HEK293 (cell line): ENCODE results near the gene RAP1B.

ENCODE experiments used
- HOXA7 ChIP-seq: sonication (generic); formaldehyde crosslinking; IDR thresholded peaks from 2 replicates; pipeline ENCODE4 v1.8.1; 2022; ENCODE audit warnings: missing genetic modification reagents, borderline replicate concordance
- KLF1 ChIP-seq: fragments of 450-650 bp; formaldehyde crosslinking; IDR thresholded peaks from 2 replicates; pipeline ENCODE4 v1.5.1; 2016; ENCODE audit warnings: missing biosample characterization, missing genetic modification characterization
- ZFP41 ChIP-seq: fragments of 450-650 bp; formaldehyde crosslinking; IDR thresholded peaks from 2 replicates; pipeline ENCODE4 v1.5.1; 2016; ENCODE audit warnings: missing biosample characterization, missing genetic modification characterization, borderline replicate concordance
- ZNF140 ChIP-seq: fragments of 450-650 bp; formaldehyde crosslinking; IDR thresholded peaks from 2 replicates; pipeline ENCODE4 v1.5.1; 2016; ENCODE audit warnings: missing biosample characterization, missing genetic modification characterization
- ZNF24 ChIP-seq: fragments of 450-650 bp; formaldehyde crosslinking; IDR thresholded peaks from 2 replicates; pipeline ENCODE4 v1.5.1; 2016; ENCODE audit warnings: missing biosample characterization, missing genetic modification characterization
- ZNF76 ChIP-seq: fragments of 450-650 bp; formaldehyde crosslinking; IDR thresholded peaks from 2 replicates; pipeline ENCODE4; 2016; ENCODE audit warnings: low read depth, missing biosample characterization, missing genetic modification characterization, borderline replicate concordance
- ZNF830 ChIP-seq: fragments of 450-650 bp; IDR thresholded peaks from 2 replicates; pipeline ENCODE4 v1.5.0; 2018; ENCODE audit warnings: missing biosample characterization, missing genetic modification characterization, low read depth, mild to moderate bottlenecking, moderate library complexity
- TF ChIP-seq, protein P1 (sequence below): fragments of 450-650 bp; formaldehyde crosslinking; IDR thresholded peaks from 2 replicates; pipeline ENCODE4 v1.5.1; 2016; ENCODE audit warnings: missing biosample characterization, missing genetic modification characterization
- TF ChIP-seq, protein P2 (sequence below): fragments of 450-650 bp; formaldehyde crosslinking; IDR thresholded peaks from 2 replicates; pipeline ENCODE4 v1.5.1; 2017; ENCODE audit warnings: missing biosample characterization, missing genetic modification characterization
- TF ChIP-seq, protein P3 (sequence below): fragments of 450-650 bp; formaldehyde crosslinking; IDR thresholded peaks from 2 replicates; pipeline ENCODE4 v1.5.1; 2016; ENCODE audit warnings: missing biosample characterization, missing genetic modification characterization

DNA sequence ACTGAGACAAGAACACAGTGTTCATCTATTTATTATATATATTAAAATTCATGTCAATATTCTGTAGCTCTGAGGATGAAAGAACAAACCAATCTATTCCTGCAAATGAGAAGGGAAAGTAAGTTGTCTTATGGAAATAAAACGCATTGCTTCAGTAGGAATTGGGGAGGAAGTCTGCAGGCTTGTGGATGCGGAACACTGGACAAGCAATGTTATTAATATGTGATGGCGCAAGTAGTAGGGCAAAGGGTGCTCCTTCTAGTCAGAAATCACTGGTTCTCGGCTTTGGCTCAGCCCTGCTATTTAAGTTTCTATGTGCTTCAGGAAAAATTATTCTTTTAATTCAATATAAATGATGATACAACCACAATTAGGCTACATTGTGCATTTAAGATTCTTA is 28.8 kb upstream of the RAP1B start:
- TF ChIP-seq, protein P1, sequence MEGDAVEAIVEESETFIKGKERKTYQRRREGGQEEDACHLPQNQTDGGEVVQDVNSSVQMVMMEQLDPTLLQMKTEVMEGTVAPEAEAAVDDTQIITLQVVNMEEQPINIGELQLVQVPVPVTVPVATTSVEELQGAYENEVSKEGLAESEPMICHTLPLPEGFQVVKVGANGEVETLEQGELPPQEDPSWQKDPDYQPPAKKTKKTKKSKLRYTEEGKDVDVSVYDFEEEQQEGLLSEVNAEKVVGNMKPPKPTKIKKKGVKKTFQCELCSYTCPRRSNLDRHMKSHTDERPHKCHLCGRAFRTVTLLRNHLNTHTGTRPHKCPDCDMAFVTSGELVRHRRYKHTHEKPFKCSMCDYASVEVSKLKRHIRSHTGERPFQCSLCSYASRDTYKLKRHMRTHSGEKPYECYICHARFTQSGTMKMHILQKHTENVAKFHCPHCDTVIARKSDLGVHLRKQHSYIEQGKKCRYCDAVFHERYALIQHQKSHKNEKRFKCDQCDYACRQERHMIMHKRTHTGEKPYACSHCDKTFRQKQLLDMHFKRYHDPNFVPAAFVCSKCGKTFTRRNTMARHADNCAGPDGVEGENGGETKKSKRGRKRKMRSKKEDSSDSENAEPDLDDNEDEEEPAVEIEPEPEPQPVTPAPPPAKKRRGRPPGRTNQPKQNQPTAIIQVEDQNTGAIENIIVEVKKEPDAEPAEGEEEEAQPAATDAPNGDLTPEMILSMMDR, result no peak
- TF ChIP-seq KLF1 (tag by site-specific recombination) (no peak), HOXA7 (CRISPR knock-in tag) (no peak), ZNF76 (tag by site-specific recombination) (no peak), ZFP41 (tag by site-specific recombination) (no peak), ZNF24 (tag by site-specific recombination) (no peak), ZNF830 (tag by site-specific recombination) (no peak), ZNF140 (tag by site-specific recombination) (no peak)
- TF ChIP-seq, protein P2, sequence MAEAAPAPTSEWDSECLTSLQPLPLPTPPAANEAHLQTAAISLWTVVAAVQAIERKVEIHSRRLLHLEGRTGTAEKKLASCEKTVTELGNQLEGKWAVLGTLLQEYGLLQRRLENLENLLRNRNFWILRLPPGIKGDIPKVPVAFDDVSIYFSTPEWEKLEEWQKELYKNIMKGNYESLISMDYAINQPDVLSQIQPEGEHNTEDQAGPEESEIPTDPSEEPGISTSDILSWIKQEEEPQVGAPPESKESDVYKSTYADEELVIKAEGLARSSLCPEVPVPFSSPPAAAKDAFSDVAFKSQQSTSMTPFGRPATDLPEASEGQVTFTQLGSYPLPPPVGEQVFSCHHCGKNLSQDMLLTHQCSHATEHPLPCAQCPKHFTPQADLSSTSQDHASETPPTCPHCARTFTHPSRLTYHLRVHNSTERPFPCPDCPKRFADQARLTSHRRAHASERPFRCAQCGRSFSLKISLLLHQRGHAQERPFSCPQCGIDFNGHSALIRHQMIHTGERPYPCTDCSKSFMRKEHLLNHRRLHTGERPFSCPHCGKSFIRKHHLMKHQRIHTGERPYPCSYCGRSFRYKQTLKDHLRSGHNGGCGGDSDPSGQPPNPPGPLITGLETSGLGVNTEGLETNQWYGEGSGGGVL (tag by site-specific recombination), result no peak
- TF ChIP-seq, protein P3, sequence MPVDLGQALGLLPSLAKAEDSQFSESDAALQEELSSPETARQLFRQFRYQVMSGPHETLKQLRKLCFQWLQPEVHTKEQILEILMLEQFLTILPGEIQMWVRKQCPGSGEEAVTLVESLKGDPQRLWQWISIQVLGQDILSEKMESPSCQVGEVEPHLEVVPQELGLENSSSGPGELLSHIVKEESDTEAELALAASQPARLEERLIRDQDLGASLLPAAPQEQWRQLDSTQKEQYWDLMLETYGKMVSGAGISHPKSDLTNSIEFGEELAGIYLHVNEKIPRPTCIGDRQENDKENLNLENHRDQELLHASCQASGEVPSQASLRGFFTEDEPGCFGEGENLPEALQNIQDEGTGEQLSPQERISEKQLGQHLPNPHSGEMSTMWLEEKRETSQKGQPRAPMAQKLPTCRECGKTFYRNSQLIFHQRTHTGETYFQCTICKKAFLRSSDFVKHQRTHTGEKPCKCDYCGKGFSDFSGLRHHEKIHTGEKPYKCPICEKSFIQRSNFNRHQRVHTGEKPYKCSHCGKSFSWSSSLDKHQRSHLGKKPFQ (tag by site-specific recombination), result no peak
